Measurements from ENCODE around the gene FKBP15. TPM values are rescaled to one million over a fixed set of nuclear protein-coding genes. Genes with fewer than 3 reads are reported as not detected.
A peak's percentile ranks its signal among the peaks of the same experiment; 100 is the strongest.

The FKBP15 gene
- total and polyA plus RNA-seq, 2 of the 8 experiments (the other 6 are each of a cell fraction or from before 2014, with no cell fraction given), result 9.9 to 13.8 TPM

DNA sequence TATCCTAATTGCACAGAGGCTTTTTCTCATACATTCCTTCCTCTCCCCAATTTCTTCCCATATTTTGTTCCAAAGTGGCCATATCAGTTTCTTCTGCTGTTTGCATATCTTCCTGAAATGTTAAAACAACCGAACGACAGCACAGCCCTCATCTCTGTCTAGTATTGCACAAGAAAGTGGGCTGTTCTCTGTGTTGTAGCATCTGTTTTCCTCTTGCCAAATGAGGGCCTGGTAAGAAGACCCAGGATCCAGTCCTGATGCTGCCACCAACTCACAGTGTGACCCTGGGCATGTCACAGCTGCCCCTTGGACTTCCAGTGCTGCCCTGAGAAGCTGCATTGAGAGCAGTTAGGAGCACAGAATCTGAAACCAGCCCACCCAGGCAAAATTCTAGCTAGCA is 66.1 kb downstream of the FKBP15 start:
- H3K4me3 ChIP-seq (ENCODE audit: extremely low read depth in 1 of 4, insufficient read depth in 2 of 4, low read depth in 3 of 4, low read length in 4 of 4), result no peak overlapping the region
- H3K4me2 ChIP-seq (ENCODE audit: insufficient read depth in 1 of 2, low read depth in 2 of 2, low read length in 2 of 2), result no peak overlapping the region
- no peak overlapping the region for H2BK15ac ChIP-seq (ENCODE audit: low read length)
- H3K79me1 ChIP-seq (ENCODE audit: low read depth, low read length), result no peaks in the 10 kb centered on the region
- no peaks in the 10 kb centered on the region for H3K9me3 ChIP-seq (ENCODE audit: insufficient read depth in 2 of 2, low read depth in 1 of 2, low read length in 1 of 2)
- H2BK5ac ChIP-seq (ENCODE audit: low read depth, low read length), result no peak overlapping the region
- no peak overlapping the region for H3K18ac ChIP-seq (ENCODE audit: extremely low read depth, low read length)
- H3K79me2 ChIP-seq (ENCODE audit: control insufficient read depth in 1 of 2, insufficient read depth in 2 of 2, low read length in 2 of 2), result no peaks in the 10 kb centered on the region
- H3K36me3 ChIP-seq (ENCODE audit: control insufficient read depth in 2 of 4, insufficient read depth in 4 of 4, low read length in 3 of 4), result no peaks in the 10 kb centered on the region
- no peak overlapping the region for H4K5ac ChIP-seq (ENCODE audit: insufficient read length, low read depth, low read length)
- peaks cover 5% of the 10 kb centered on the region for H3K23me2 ChIP-seq (ENCODE audit: low read depth, low read length)
- FAIRE-seq, result no peak
- no peak overlapping the region for H2BK120ac ChIP-seq (replicated peaks; ENCODE audit: low read depth, low read length)
- POLR2A ChIA-PET (ENCODE audit: partially characterized antibody), result no interaction called here
- H4K20me1 ChIP-seq (replicated peaks in 1 of 2; ENCODE audit: control insufficient read depth in 1 of 2, insufficient read depth in 2 of 2, low read length in 2 of 2), result no peaks in the 10 kb centered on the region
- CTCF ChIA-PET (ENCODE audit: partially characterized antibody), result no interaction called here
- peaks cover 0 to 10% (median 7%) of the 10 kb centered on the region in 4 experiments; a peak in 5 of 7 replicates for H3K27me3 ChIP-seq (replicated peaks in 1 of 4; ENCODE audit: control insufficient read depth in 3 of 4, extremely low read depth in 1 of 4, insufficient read depth in 3 of 4, low read length in 3 of 4)
- H3K4ac ChIP-seq (replicated peaks; ENCODE audit: insufficient read length, low read depth, low read length), result no peak overlapping the region
- 0 out of 2 replicates have a peak overlapping the region, but pooled peaks have one; percentile 28 for H2AK5ac ChIP-seq (ENCODE audit: low read depth, low read length)
- WGBS, 2 experiments (ENCODE audit: extremely low coverage in 1 of 2, insufficient coverage in 1 of 2, insufficient read length in 1 of 2, insufficient replicate concordance in 2 of 2, low coverage in 1 of 2, low lambda C conversion rate in 2 of 2, missing lambda C conversion rate in 1 of 2), result 94% methylated on average over 2 of the region's 2 CpGs; no CpG with 5 or more reads in 1 of the 2 experiments
- H2BK12ac ChIP-seq (ENCODE audit: low read depth, low read length), result no peak overlapping the region
- H3K56ac ChIP-seq (replicated peaks; ENCODE audit: insufficient read length, low read depth, low read length), result no peak overlapping the region
- no peak overlapping the region for H3K9ac ChIP-seq (replicated peaks in 1 of 4; ENCODE audit: extremely low read depth in 1 of 4, low read depth in 3 of 4, low read length in 3 of 4)
- no peak overlapping the region for H4K91ac ChIP-seq (replicated peaks; ENCODE audit: insufficient read length, low read length)
- DNase-seq (ENCODE audit: low read depth in 1 of 2, low spot score in 2 of 2), result no peak
- no peak overlapping the region for H3K14ac ChIP-seq (ENCODE audit: insufficient read length)
- H4K8ac ChIP-seq (ENCODE audit: extremely low read depth, insufficient read depth, low read length), result no peak overlapping the region
- H3K27ac ChIP-seq (ENCODE audit: low read depth, low read length), result no peak overlapping the region
- no peak overlapping the region for H2AFZ ChIP-seq (ENCODE audit: low read length)
- H3K4me1 ChIP-seq (replicated peaks in 1 of 4; ENCODE audit: control insufficient read depth in 3 of 4, insufficient read depth in 4 of 4, low read length in 3 of 4), result peaks cover 0 to 2% (median under 1%) of the 10 kb centered on the region in 4 experiments; a peak in 3 of 7 replicates
- H3K23ac ChIP-seq (ENCODE audit: insufficient read length), result no peak overlapping the region
- no peak overlapping the region for H2BK20ac ChIP-seq (ENCODE audit: low read length)
- TF ChIP-seq, protein P1, sequence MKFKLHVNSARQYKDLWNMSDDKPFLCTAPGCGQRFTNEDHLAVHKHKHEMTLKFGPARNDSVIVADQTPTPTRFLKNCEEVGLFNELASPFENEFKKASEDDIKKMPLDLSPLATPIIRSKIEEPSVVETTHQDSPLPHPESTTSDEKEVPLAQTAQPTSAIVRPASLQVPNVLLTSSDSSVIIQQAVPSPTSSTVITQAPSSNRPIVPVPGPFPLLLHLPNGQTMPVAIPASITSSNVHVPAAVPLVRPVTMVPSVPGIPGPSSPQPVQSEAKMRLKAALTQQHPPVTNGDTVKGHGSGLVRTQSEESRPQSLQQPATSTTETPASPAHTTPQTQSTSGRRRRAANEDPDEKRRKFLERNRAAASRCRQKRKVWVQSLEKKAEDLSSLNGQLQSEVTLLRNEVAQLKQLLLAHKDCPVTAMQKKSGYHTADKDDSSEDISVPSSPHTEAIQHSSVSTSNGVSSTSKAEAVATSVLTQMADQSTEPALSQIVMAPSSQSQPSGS (IDR thresholded peaks at IDR 0.05; ENCODE audit: low read length), result no peak
- TF ChIP-seq GTF2F1 (IDR thresholded peaks at IDR 0.05; ENCODE audit: borderline replicate concordance, low read depth, low read length) (no peak), CHD2 (IDR thresholded peaks at IDR 0.05; ENCODE audit: low read length) (no peak), EZH2 (IDR thresholded peaks at IDR 0.05; ENCODE audit: low read depth, low read length, severe bottlenecking) (no peak), CBX8 (IDR thresholded peaks at IDR 0.05; ENCODE audit: borderline replicate concordance, low read depth, low read length) (no peak), TEAD4 (IDR thresholded peaks at IDR 0.05; ENCODE audit: low read depth, low read length) (no peak), RNF2 (IDR thresholded peaks at IDR 0.05; ENCODE audit: borderline replicate concordance, low read depth, low read length, missing control alignments, poor library complexity, severe bottlenecking) (no peak), HDAC2 (IDR thresholded peaks at IDR 0.05; ENCODE audit: borderline replicate concordance in 1 of 2, low read depth in 2 of 2, low read length in 2 of 2) (no peak), SP4 (IDR thresholded peaks at IDR 0.05; ENCODE audit: low read length) (no peak), YY1 (IDR thresholded peaks at IDR 0.05; ENCODE audit: low read depth, low read length) (no peak), HDAC6 (IDR thresholded peaks at IDR 0.05; ENCODE audit: low read depth, low read length) (no peak), TAF1 (IDR thresholded peaks at IDR 0.05; ENCODE audit: low read depth, low read length) (no peak), RXRA (IDR thresholded peaks at IDR 0.05; ENCODE audit: insufficient read depth, low read depth, low read length) (no peak)

Measured in H1 (cell line).